Liver (tissue), 3 donors: Measurements from ENCODE around the gene RPTOR.

Experiments
- CTCF ChIP-seq: fragments of 150-350 bp; IDR thresholded peaks from 2 replicates; pipeline ENCODE4 v1.5.1; 2017; ENCODE audit warnings: improper control_type of control experiment, low read depth, low read length; ENCODE audit not compliant: missing input control
- EGR1 ChIP-seq, 2 donors: IDR thresholded peaks; 2 replicates each; pipeline ENCODE4 v1.6.1; 2016 to 2018; ENCODE audit warnings: antibody characterized with exemption in 2 of 2, low read depth in 2 of 2
- GABPA ChIP-seq, 2 donors: IDR thresholded peaks in 1 of 2; conservative IDR thresholded peaks in 1 of 2; 2 replicates each; pipeline ENCODE4 v1.6.1; 2016; ENCODE audit warnings: antibody characterized with exemption in 2 of 2, mild to moderate bottlenecking in 1 of 2, moderate library complexity in 1 of 2
- JUND ChIP-seq, 2 donors: IDR thresholded peaks; 2 replicates each; pipeline ENCODE4 v1.6.1; 2016; ENCODE audit warnings: antibody characterized with exemption in 2 of 2
- MAX ChIP-seq: IDR thresholded peaks from 2 replicates; pipeline ENCODE4 v1.6.1; 2016; ENCODE audit warnings: antibody characterized with exemption
- RAD21 ChIP-seq, 2 donors: IDR thresholded peaks; 2 replicates each; pipeline ENCODE4 v1.6.1; 2016; ENCODE audit warnings: antibody characterized with exemption in 2 of 2, mild to moderate bottlenecking in 2 of 2
- RXRA ChIP-seq, 2 donors: IDR thresholded peaks; 2 replicates each; pipeline ENCODE4 v1.6.1; 2017 to 2018; ENCODE audit warnings: antibody characterized with exemption in 2 of 2, mild to moderate bottlenecking in 1 of 2
- TAF1 ChIP-seq: conservative IDR thresholded peaks from 2 replicates; pipeline ENCODE4 v1.6.1; 2016; ENCODE audit warnings: antibody characterized with exemption, mild to moderate bottlenecking
- TF ChIP-seq, protein P1 (sequence below): IDR thresholded peaks from 2 replicates; pipeline ENCODE4 v1.6.1; 2016; ENCODE audit warnings: antibody characterized with exemption
- donor health status: healthy.
- donor health status: healthy.

GRCh38 chr17:80920441-80920840, 375.8 kb downstream of the RPTOR start:
- no peak for TF ChIP-seq CTCF
- no peak for TF ChIP-seq TAF1
- no peak for TF ChIP-seq RAD21 (IDR thresholded peaks at IDR 0.05)
- TF ChIP-seq, protein P1, sequence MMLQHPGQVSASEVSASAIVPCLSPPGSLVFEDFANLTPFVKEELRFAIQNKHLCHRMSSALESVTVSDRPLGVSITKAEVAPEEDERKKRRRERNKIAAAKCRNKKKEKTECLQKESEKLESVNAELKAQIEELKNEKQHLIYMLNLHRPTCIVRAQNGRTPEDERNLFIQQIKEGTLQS = no peak
- TF ChIP-seq JUND (IDR thresholded peaks at IDR 0.05) = no peak
- no peak for TF ChIP-seq MAX
- no peak for TF ChIP-seq GABPA (IDR thresholded peaks at IDR 0.05 in 1 of 2, conservative IDR thresholded peaks at IDR 0.05 in 1 of 2)
- TF ChIP-seq EGR1 (IDR thresholded peaks at IDR 0.05; ENCODE audit: low read depth in 2 of 2) = no peak
- no peak for TF ChIP-seq RXRA (IDR thresholded peaks at IDR 0.05)
